ENCODE results near the gene PAMR1. TPM values are rescaled to one million over a fixed set of nuclear protein-coding genes. Genes with fewer than 3 reads are reported as not detected.

Gene PAMR1
- total RNA-seq, 1 donor from 2014 or later, result 4.6 TPM

- TF ChIP-seq CTCF (IDR thresholded peaks at IDR 0.05), result no peak
- Histone ChIP-seq H3K36me3 (no peaks in the 10 kb centered on the region), H3K27ac (no peak overlapping the region), H3K27me3 (no peaks in the 10 kb centered on the region), H3K4me3 (no peak overlapping the region), H3K4me1 (no peaks in the 10 kb centered on the region), H3K9me3 (no peaks in the 10 kb centered on the region)
- intact Hi-C loops (cut with DNase I), result no loop called here
- DNase-seq (ENCODE audit: low spot score in 2 of 2), result no peak
These were observed 29.0 kb downstream of the PAMR1 start for GRCh38 chr11:35496416-35496815.

GRCh38 chr11:35494957-35495490 lies 30.4 kb downstream of the PAMR1 start:
- Histone ChIP-seq H3K27ac (no peak overlapping the region), H3K9me3 (no peaks in the 10 kb centered on the region), H3K36me3 (no peaks in the 10 kb centered on the region), H3K27me3 (no peaks in the 10 kb centered on the region), H3K4me3 (no peak overlapping the region), H3K4me1 (no peaks in the 10 kb centered on the region)
- TF ChIP-seq CTCF (IDR thresholded peaks at IDR 0.05), result no peak
- intact Hi-C loops (cut with DNase I), result no loop called here
- DNase-seq (ENCODE audit: low spot score in 2 of 2), result no peak

GRCh38 chr11:35491231-35491871 lies 34.1 kb downstream of the PAMR1 start:
- Histone ChIP-seq H3K27ac (no peak overlapping the region), H3K27me3 (no peaks in the 10 kb centered on the region), H3K4me3 (no peak overlapping the region), H3K4me1 (no peaks in the 10 kb centered on the region), H3K36me3 (no peaks in the 10 kb centered on the region), H3K9me3 (no peaks in the 10 kb centered on the region)
- intact Hi-C loops (cut with DNase I), result no loop called here
- DNase-seq (ENCODE audit: low spot score in 2 of 2), result no peak
- no peak for TF ChIP-seq CTCF (IDR thresholded peaks at IDR 0.05)

GRCh38 chr11:35488117-35488516 lies 37.3 kb downstream of the PAMR1 start:
- intact Hi-C loops (cut with DNase I), result loop anchor here (10.0 kb wide), 1 partner anchor 903 kb away; no protein-coding TSS in a partner anchor
- no peak overlapping the region for H3K27ac ChIP-seq
- H3K4me3 ChIP-seq, result no peak overlapping the region
- TF ChIP-seq CTCF (IDR thresholded peaks at IDR 0.05), result no peak
- H3K9me3 ChIP-seq, result peaks cover 1 to 2% of the 10 kb centered on the region in 2 donors
- no peaks in the 10 kb centered on the region for H3K27me3 ChIP-seq
- no peaks in the 10 kb centered on the region for H3K4me1 ChIP-seq
- no peaks in the 10 kb centered on the region for H3K36me3 ChIP-seq
- DNase-seq (ENCODE audit: low spot score in 2 of 2), result no peak

- DNase-seq (ENCODE audit: low spot score in 2 of 2), result no peak
- intact Hi-C loops (cut with DNase I), result loop anchor here (10.0 kb wide), 1 partner anchor 903 kb away; no protein-coding TSS in a partner anchor
- Histone ChIP-seq H3K36me3 (no peaks in the 10 kb centered on the region), H3K27me3 (no peaks in the 10 kb centered on the region), H3K4me3 (no peak overlapping the region), H3K27ac (no peak overlapping the region), H3K9me3 (peaks cover 4 to 7% of the 10 kb centered on the region in 2 donors), H3K4me1 (no peaks in the 10 kb centered on the region)
- TF ChIP-seq CTCF (IDR thresholded peaks at IDR 0.05), result peak in 2 of 3 experiments; percentile 23 to 47
These were observed 37.8 kb downstream of the PAMR1 start for GRCh38 chr11:35487532-35488078.
